HepG2 (cell line): ENCODE measurements around the gene DUS2. TPM values are rescaled to one million over a fixed set of nuclear protein-coding genes. Genes with fewer than 3 reads are reported as not detected.

ENCODE experiments used
- ATAC-seq: fragments of 200-7000 bp; cut with Tn5 transposase; 3 replicates; pipeline ENCODE4 v1.9.1; 2020; ENCODE audit warnings: mild to moderate bottlenecking, moderate library complexity
- BruUV-seq: library from RNA; stranded (reverse); fragments of 400-500 nt; replicated peaks from 2 replicates; lab custom pipeline; 2021; lab: Mats Ljungman, UMichigan
- CTCF ChIA-PET: fragments of 300-600 bp; formaldehyde crosslinking; extraction: SDS; loops from one replicate; lab custom pipeline; 2021; ENCODE audit warnings: low total read pairs, inconsistent platforms, low intra/inter-chr PET ratio; lab: Yijun Ruan, JAX
- POLR2A ChIA-PET: fragments of 350-600 bp; sonication (Branson Sonifier 250); formaldehyde crosslinking; loops from one replicate; lab custom pipeline; 2020; ENCODE audit warnings: antibody characterized with exemption, inconsistent platforms; lab: Yijun Ruan, JAX
- DNase-seq: peaks from one replicate; pipeline ENCODE4 v3.0.0-alpha.2; 2015; ENCODE audit warnings: low spot score
- FAIRE-seq: peaks from 3 replicates; lab custom pipeline; 2011; peaks lifted over from hg19 to GRCh38; lab: Jason Lieb, UNC
- H2AFZ ChIP-seq: one replicate; pipeline ENCODE4 v1.6.1; 2011; ENCODE audit warnings: low read length, inconsistent platforms
- H3K27ac ChIP-seq: fragments of 300-600 bp; 3 replicates; pipeline ENCODE4 v1.8.0; 2011; ENCODE audit warnings: mixed run types, mild to moderate bottlenecking, mixed read lengths, low read length, inconsistent platforms; ENCODE audit not compliant: insufficient read depth; ENCODE audit errors: extremely low read length
- H3K27me3 ChIP-seq, 2 experiments: fragments of 200-600 bp in 1 of 2; 2 replicates in 1 of 2; 3 replicates in 1 of 2; pipeline versions ENCODE4 v1.6.0 to v1.8.0; 2011; ENCODE audit warnings: low read length in 2 of 2, mild to moderate bottlenecking in 2 of 2, moderate library complexity in 2 of 2, inconsistent platforms in 1 of 2; ENCODE audit not compliant: insufficient read depth in 2 of 2, control insufficient read depth in 1 of 2
- H3K36me3 ChIP-seq, 2 experiments: fragments of 200-600 bp in 1 of 2; replicated peaks in 1 of 2; 2 replicates in 1 of 2; 3 replicates in 1 of 2; pipeline versions ENCODE4 v1.5.1 to v1.8.0; 2011; ENCODE audit warnings: low read length in 2 of 2, inconsistent platforms in 1 of 2; ENCODE audit not compliant: insufficient read depth in 2 of 2, control insufficient read depth in 1 of 2
- H3K4me1 ChIP-seq: 2 replicates; pipeline ENCODE4 v1.5.1; 2012; ENCODE audit warnings: low read length, inconsistent platforms; ENCODE audit not compliant: insufficient read depth
- H3K4me2 ChIP-seq: 2 replicates; pipeline ENCODE4 v1.6.0; 2011; ENCODE audit warnings: low read depth, low read length, inconsistent platforms
- H3K4me3 ChIP-seq, 3 experiments: fragments of 200-600 bp in 1 of 3; sonication (generic), shearing (Covaris generic) in 1 of 3; replicated peaks in 1 of 3; 2 replicates each; pipeline ENCODE4 v1.5.1; 2011 to 2016; ENCODE audit warnings: low read length in 3 of 3, inconsistent platforms in 2 of 3, low read depth in 2 of 3, mild to moderate bottlenecking in 2 of 3, control low read depth in 1 of 3, mixed read lengths in 1 of 3; ENCODE audit not compliant: insufficient read depth in 1 of 3
- H3K79me2 ChIP-seq: one replicate; pipeline ENCODE4 v1.6.1; 2011; ENCODE audit warnings: low read length, inconsistent platforms; ENCODE audit not compliant: insufficient read depth
- H3K9ac ChIP-seq: 2 replicates; pipeline ENCODE4 v1.6.0; 2011; ENCODE audit warnings: mild to moderate bottlenecking, low read depth, low read length, inconsistent platforms; ENCODE audit not compliant: insufficient read depth
- H3K9me3 ChIP-seq: 2 replicates; pipeline ENCODE4 v1.5.1; 2012; ENCODE audit warnings: mild to moderate bottlenecking, low read length
- H4K20me1 ChIP-seq: 2 replicates; pipeline ENCODE4 v1.6.0; 2011; ENCODE audit warnings: inconsistent platforms, mild to moderate bottlenecking, low read length, moderate library complexity; ENCODE audit not compliant: insufficient read depth
- ADNP ChIP-seq: sonication (generic); formaldehyde crosslinking; IDR thresholded peaks from 2 replicates; pipeline ENCODE4 v1.4.0; 2020; ENCODE audit warnings: missing genetic modification reagents
- ARNT ChIP-seq: fragments of 450-650 bp; IDR thresholded peaks from 2 replicates; pipeline ENCODE4 v1.6.1; 2017
- MXD1 ChIP-seq: sonication (generic); formaldehyde crosslinking; IDR thresholded peaks from 2 replicates; pipeline ENCODE4 v1.4.0; 2020; ENCODE audit warnings: mild to moderate bottlenecking, missing genetic modification reagents
- THAP7 ChIP-seq: sonication (generic); formaldehyde crosslinking; IDR thresholded peaks from 2 replicates; pipeline ENCODE4 v1.8.1; 2023; ENCODE audit warnings: mild to moderate bottlenecking, missing genetic modification reagents
- ZBTB46 ChIP-seq: sonication (generic); formaldehyde crosslinking; IDR thresholded peaks from 2 replicates; pipeline ENCODE4 v1.4.0; 2020; ENCODE audit warnings: mild to moderate bottlenecking, missing genetic modification reagents, borderline replicate concordance
- ZNF138 ChIP-seq: sonication (generic); formaldehyde crosslinking; IDR thresholded peaks from 2 replicates; pipeline ENCODE4 v1.5.0; 2020; ENCODE audit warnings: mild to moderate bottlenecking, low read depth, missing genetic modification reagents
- ZNF225 ChIP-seq: sonication (generic); formaldehyde crosslinking; IDR thresholded peaks from 2 replicates; pipeline ENCODE4 v1.4.0; 2020; ENCODE audit warnings: mild to moderate bottlenecking, missing genetic modification reagents
- ZNF30 ChIP-seq: sonication (generic); formaldehyde crosslinking; IDR thresholded peaks from 2 replicates; pipeline ENCODE4 v1.5.0; 2020; ENCODE audit warnings: mild to moderate bottlenecking, missing genetic modification reagents
- ZNF354B ChIP-seq: sonication (generic); formaldehyde crosslinking; IDR thresholded peaks from 2 replicates; pipeline ENCODE4 v1.8.0; 2022; ENCODE audit warnings: mild to moderate bottlenecking, missing genetic modification reagents
- ZNF790 ChIP-seq: sonication (generic); formaldehyde crosslinking; IDR thresholded peaks from 2 replicates; pipeline ENCODE4 v1.8.0; 2022; ENCODE audit warnings: missing genetic modification reagents, mild to moderate bottlenecking, borderline replicate concordance
- WGBS: methylation state at CpG from one replicate; pipeline ENCODE4 v1.1.6; 2017; ENCODE audit warnings: low lambda C conversion rate; 5-methylcytosine and 5-hydroxymethylcytosine counted together
- in situ Hi-C: cut with HindIII; loops from 2 replicates; pipeline ENCODE4 v1.10.0; 2017; ENCODE audit warnings: low pct_unique_long_range_greater_than_20kb; ENCODE audit not compliant: extremely low pct_ligation_motif_present
- intact Hi-C: fragments of 100-400 bp; cut with micrococcal nuclease; formaldehyde crosslinking; loops from one replicate; pipeline ENCODE4 v1.10.0; 2022; ENCODE audit not compliant: unreplicated experiment
- polyA plus RNA-seq, 8 experiments: library from polyadenylated mRNA; depleted of rRNA in 3 of 8; stranded (reverse) in 7 of 8; unstranded in 1 of 8; fragments of >200 nt; fragmentation: Illumina TruSeq in 4 of 8; extraction: Trizol in 4 of 8; gene quantifications; 2 replicates each; pipeline versions ENCODE4 v1.2.1 to v1.2.3, GENCODE V29; 2011 to 2016; ENCODE audit warnings: low read depth in 4 of 8, missing spikeins in 1 of 8, mixed read lengths in 1 of 8; ENCODE audit not compliant: insufficient read depth in 1 of 8
- total RNA-seq, 5 experiments: library from RNA; depleted of rRNA; stranded (reverse); fragments of >200 nt; fragmentation: Illumina TruSeq; extraction: Trizol; gene quantifications; 2 replicates each; pipeline ENCODE4 v1.2.3, GENCODE V29; 2016; ENCODE audit warnings: low read depth in 1 of 5
- TF ChIP-seq, protein P1 (sequence below): sonication (generic); formaldehyde crosslinking; IDR thresholded peaks from 2 replicates; pipeline ENCODE4 v1.8.0; 2022; ENCODE audit warnings: mild to moderate bottlenecking, missing genetic modification reagents, moderate library complexity
- TF ChIP-seq, protein P2 (sequence below): sonication (generic); formaldehyde crosslinking; IDR thresholded peaks from 2 replicates; pipeline ENCODE4 v1.8.0; 2022; ENCODE audit warnings: missing genetic modification reagents, mild to moderate bottlenecking, moderate library complexity, borderline replicate concordance
- TF ChIP-seq, protein P3 (sequence below): IDR thresholded peaks from 2 replicates; pipeline ENCODE4 v1.6.1; 2016; ENCODE audit warnings: mild to moderate bottlenecking

DUS2 gene
- total and polyA plus RNA-seq, 2 of the 13 experiments (the other 11 are each of a cell fraction or from before 2014, with no cell fraction given), result 17.8 to 25.1 TPM

- WGBS, result 53% methylated on average over 7 of the region's 8 CpGs
- Histone ChIP-seq H3K27me3 (peaks cover 2 to 22% of the 10 kb centered on the region in 2 experiments), H3K4me3 (no peak overlapping the region), H3K36me3 (no peaks in the 10 kb centered on the region), H3K9ac (no peak overlapping the region), H4K20me1 (no peaks in the 10 kb centered on the region), H3K79me2 (no peaks in the 10 kb centered on the region), H3K27ac (no peak overlapping the region), H3K4me1 (peaks cover 60% of the 10 kb centered on the region), H2AFZ (no peak overlapping the region), H3K4me2 (no peak overlapping the region), H3K9me3 (no peaks in the 10 kb centered on the region)
- FAIRE-seq (no peak), ATAC-seq (no peak; the same call in 2 of the 3 replicates), DNase-seq (no peak)
- CTCF ChIA-PET, result no interaction called here
- TF ChIP-seq ZNF354B (CRISPR knock-in tag), result no peak
- no peak for TF ChIP-seq ZNF138 (CRISPR knock-in tag)
- TF ChIP-seq, protein P1, sequence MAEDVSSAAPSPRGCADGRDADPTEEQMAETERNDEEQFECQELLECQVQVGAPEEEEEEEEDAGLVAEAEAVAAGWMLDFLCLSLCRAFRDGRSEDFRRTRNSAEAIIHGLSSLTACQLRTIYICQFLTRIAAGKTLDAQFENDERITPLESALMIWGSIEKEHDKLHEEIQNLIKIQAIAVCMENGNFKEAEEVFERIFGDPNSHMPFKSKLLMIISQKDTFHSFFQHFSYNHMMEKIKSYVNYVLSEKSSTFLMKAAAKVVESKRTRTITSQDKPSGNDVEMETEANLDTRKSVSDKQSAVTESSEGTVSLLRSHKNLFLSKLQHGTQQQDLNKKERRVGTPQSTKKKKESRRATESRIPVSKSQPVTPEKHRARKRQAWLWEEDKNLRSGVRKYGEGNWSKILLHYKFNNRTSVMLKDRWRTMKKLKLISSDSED (CRISPR knock-in tag), result no peak
- no peak for TF ChIP-seq ZNF225 (CRISPR knock-in tag)
- TF ChIP-seq ZNF790 (CRISPR knock-in tag), result 0 out of 2 replicates have a peak, but pooled peaks have one; percentile 36
- no peak for TF ChIP-seq ZBTB46
- no peak for TF ChIP-seq ARNT
- no peak for TF ChIP-seq ZNF30 (CRISPR knock-in tag)
- TF ChIP-seq MXD1 (CRISPR knock-in tag), result 0 out of 2 replicates have a peak, but pooled peaks have one; percentile 26
- TF ChIP-seq, protein P2, sequence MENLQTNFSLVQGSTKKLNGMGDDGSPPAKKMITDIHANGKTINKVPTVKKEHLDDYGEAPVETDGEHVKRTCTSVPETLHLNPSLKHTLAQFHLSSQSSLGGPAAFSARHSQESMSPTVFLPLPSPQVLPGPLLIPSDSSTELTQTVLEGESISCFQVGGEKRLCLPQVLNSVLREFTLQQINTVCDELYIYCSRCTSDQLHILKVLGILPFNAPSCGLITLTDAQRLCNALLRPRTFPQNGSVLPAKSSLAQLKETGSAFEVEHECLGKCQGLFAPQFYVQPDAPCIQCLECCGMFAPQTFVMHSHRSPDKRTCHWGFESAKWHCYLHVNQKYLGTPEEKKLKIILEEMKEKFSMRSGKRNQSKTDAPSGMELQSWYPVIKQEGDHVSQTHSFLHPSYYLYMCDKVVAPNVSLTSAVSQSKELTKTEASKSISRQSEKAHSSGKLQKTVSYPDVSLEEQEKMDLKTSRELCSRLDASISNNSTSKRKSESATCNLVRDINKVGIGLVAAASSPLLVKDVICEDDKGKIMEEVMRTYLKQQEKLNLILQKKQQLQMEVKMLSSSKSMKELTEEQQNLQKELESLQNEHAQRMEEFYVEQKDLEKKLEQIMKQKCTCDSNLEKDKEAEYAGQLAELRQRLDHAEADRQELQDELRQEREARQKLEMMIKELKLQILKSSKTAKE (CRISPR knock-in tag), result no peak
- TF ChIP-seq ADNP (CRISPR knock-in tag), result no peak
- TF ChIP-seq, protein P3, sequence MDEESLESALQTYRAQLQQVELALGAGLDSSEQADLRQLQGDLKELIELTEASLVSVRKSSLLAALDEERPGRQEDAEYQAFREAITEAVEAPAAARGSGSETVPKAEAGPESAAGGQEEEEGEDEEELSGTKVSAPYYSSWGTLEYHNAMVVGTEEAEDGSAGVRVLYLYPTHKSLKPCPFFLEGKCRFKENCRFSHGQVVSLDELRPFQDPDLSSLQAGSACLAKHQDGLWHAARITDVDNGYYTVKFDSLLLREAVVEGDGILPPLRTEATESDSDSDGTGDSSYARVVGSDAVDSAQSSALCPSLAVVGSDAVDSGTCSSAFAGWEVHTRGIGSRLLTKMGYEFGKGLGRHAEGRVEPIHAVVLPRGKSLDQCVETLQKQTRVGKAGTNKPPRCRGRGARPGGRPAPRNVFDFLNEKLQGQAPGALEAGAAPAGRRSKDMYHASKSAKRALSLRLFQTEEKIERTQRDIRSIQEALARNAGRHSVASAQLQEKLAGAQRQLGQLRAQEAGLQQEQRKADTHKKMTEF, result no peak
- TF ChIP-seq THAP7, result 0 out of 2 replicates have a peak, but pooled peaks have one; percentile 21
- in situ Hi-C loops (loop anchor here (5.0 kb wide), 1 partner anchor 53 kb away; no protein-coding TSS in a partner anchor), intact Hi-C loops (no loop called here)
- POLR2A ChIA-PET, result interaction anchor here (3.0 to 4.8 kb wide), 2 partner anchors 33 to 46 kb away, joined by 13 to 29 read pairs; partner anchors contain the start of genes DDX28, DUS2 and LCAT
- BruUV-seq, result no TSS peak
These were observed 33.6 kb upstream of the DUS2 start for GRCh38 chr16:67989322-67990017.
